Esophagus muscularis mucosa (tissue), 3 donors: Measurements from ENCODE around the gene POLRMT.

ENCODE experiments used
- POLR2A ChIP-seq: fragments of 450-650 bp; IDR thresholded peaks from one replicate; pipeline ENCODE4 v1.6.1; 2017; ENCODE audit warnings: antibody characterized with exemption, moderate library complexity, mild to moderate bottlenecking, low read depth
- TF ChIP-seq, protein P1 (sequence below), 3 experiments: fragments of 200-600 bp in 2 of 3; fragments of 450-650 bp in 1 of 3; sonication (generic) in 2 of 3; IDR thresholded peaks; one replicate each; pipeline ENCODE4 v1.5.1; 2017 to 2019; ENCODE audit warnings: antibody characterized with exemption in 3 of 3, mild to moderate bottlenecking in 2 of 3, moderate library complexity in 1 of 3

DNA sequence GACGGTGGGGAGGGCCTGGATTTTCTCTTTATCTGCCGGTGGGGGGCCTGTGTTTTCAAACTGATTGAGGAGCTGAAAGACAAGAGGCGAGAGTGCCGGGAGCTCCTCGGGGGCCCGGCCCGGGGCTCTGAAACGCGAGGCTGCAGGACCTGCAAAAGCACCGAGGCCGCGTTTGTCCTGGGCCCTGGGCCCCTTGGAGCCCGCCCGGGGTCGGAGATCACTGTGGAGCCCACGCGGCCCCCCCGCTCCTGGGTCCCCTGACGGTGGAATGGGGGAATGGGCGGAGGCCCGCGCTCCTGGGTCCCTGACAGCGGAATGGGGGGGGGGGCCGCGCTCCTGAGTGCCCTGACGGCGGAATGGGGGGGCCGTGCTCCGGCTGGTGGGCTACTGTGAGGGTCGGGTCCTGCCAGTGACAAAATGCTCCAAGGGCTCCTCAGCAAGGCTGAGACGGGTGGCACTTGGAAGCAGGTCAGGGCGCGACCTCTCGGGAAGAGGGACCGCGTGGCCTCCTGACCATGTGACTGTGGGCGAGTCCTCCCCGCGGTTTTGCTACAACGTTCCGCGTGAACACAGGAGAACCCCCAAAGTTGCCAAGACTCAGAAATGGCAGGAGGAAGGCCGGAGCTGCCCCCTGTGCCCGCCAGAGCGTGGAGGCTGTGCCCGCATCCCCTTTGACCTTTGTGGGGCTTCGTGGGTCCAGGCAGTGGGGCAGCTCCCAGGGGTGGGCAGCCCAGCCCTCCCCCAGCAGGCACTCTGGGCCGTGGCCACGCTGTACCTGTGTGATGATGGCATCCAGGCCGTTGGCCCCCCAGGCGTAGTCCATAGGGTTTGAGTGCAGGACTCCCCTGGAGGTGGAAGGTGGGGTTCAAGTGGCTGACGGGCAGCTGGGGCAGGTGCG lies 15.8 kb upstream of the POLRMT start:
- TF ChIP-seq, protein P1, sequence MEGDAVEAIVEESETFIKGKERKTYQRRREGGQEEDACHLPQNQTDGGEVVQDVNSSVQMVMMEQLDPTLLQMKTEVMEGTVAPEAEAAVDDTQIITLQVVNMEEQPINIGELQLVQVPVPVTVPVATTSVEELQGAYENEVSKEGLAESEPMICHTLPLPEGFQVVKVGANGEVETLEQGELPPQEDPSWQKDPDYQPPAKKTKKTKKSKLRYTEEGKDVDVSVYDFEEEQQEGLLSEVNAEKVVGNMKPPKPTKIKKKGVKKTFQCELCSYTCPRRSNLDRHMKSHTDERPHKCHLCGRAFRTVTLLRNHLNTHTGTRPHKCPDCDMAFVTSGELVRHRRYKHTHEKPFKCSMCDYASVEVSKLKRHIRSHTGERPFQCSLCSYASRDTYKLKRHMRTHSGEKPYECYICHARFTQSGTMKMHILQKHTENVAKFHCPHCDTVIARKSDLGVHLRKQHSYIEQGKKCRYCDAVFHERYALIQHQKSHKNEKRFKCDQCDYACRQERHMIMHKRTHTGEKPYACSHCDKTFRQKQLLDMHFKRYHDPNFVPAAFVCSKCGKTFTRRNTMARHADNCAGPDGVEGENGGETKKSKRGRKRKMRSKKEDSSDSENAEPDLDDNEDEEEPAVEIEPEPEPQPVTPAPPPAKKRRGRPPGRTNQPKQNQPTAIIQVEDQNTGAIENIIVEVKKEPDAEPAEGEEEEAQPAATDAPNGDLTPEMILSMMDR (IDR thresholded peaks at IDR 0.05) = no peak
- TF ChIP-seq POLR2A = no peak
